ENCODE results near the gene MTRFR. TPM values are rescaled to one million over a fixed set of nuclear protein-coding genes. Genes with fewer than 3 reads are reported as not detected.

MTRFR gene
- total RNA-seq, 1 donor from 2014 or later, result 8.1 TPM

GRCh38 chr12:123305136-123305535 is 71.9 kb downstream of the MTRFR start:
- ATAC-seq (ENCODE audit: poor library complexity) (no peak), DNase-seq (no peak)
- intact Hi-C loops (cut with DNase I), result no loop called here

- no peak for DNase-seq
Measured at GRCh38 chr12:123306200-123306599, 73.0 kb downstream of the MTRFR start.

More at GRCh38 chr12:123306200-123306599, 73.0 kb downstream of the MTRFR start:
- ATAC-seq (ENCODE audit: poor library complexity), result no peak
- intact Hi-C loops (cut with DNase I), result no loop called here

Other genes with a start within 250 kb of the MTRFR start
- gene PITPNM2, start 82.3 kb upstream of the MTRFR start, total RNA-seq, result 17.0 TPM
- gene MPHOSPH9, start 295 bp upstream of the MTRFR start, total RNA-seq, result 20.8 TPM
- gene CDK2AP1, start 38.4 kb downstream of the MTRFR start, total RNA-seq, result 70.5 TPM
- gene SBNO1, start 131.4 kb downstream of the MTRFR start, total RNA-seq, result 25.3 TPM
- gene KMT5A, start 150.7 kb downstream of the MTRFR start, total RNA-seq, result 31.8 TPM
- gene RILPL2, start 203.2 kb downstream of the MTRFR start, total RNA-seq, result 1.9 TPM
- gene SNRNP35, start 224.7 kb downstream of the MTRFR start, total RNA-seq, result 23.4 TPM